Measurements from ENCODE around the gene RGS10. TPM values are rescaled to one million over a fixed set of nuclear protein-coding genes. Genes with fewer than 3 reads are reported as not detected.

The RGS10 gene
- total RNA-seq, 1 experiment from 2014 or later, result 10.6 TPM

GRCh38 chr10:119452396-119452795 lies 90.1 kb downstream of the RGS10 start:
- no CpG with 5 or more reads among the region's 14 CpGs for WGBS (ENCODE audit: extremely low coverage, insufficient read length, low lambda C conversion rate)

More at GRCh38 chr10:119452396-119452795, 90.1 kb downstream of the RGS10 start:
- peaks cover 24 to 39% of the 10 kb centered on the region in 2 experiments for H3K4me1 Mint-ChIP-seq
- H2BK20ac ChIP-seq (ENCODE audit: low read depth, low read length, poor library complexity, severe bottlenecking), result no peak overlapping the region
- H4K91ac ChIP-seq (ENCODE audit: insufficient read length, low read depth, low read length), result no peak overlapping the region
- H3K27ac ChIP-seq (ENCODE audit: insufficient read length, low read depth, low read length), result no peak overlapping the region
- H3K56ac ChIP-seq (ENCODE audit: insufficient read length, low read depth, low read length), result no peak overlapping the region
- H4K20me1 ChIP-seq (ENCODE audit: control insufficient read depth, insufficient read depth, insufficient read length), result no peaks in the 10 kb centered on the region
- H3K18ac ChIP-seq (ENCODE audit: insufficient read length, low read depth, low read length), result no peak overlapping the region
- H3K27me3 Mint-ChIP-seq (ENCODE audit: low read depth), result peaks cover 6% of the 10 kb centered on the region
- no peaks in the 10 kb centered on the region for H3K9me3 ChIP-seq (ENCODE audit: control insufficient read depth, low read depth, low read length)
- no peak overlapping the region for H2AK5ac ChIP-seq (ENCODE audit: insufficient read length, low read length)
- H2BK15ac ChIP-seq (ENCODE audit: low read depth, low read length), result no peak overlapping the region
- H3K79me1 ChIP-seq (ENCODE audit: insufficient read depth, low read depth, low read length, poor library complexity, severe bottlenecking), result no peaks in the 10 kb centered on the region
- H3K9me3 Mint-ChIP-seq, result no peaks in the 10 kb centered on the region
- no peaks in the 10 kb centered on the region for H3K23me2 ChIP-seq (ENCODE audit: insufficient read length, low read depth, low read length, poor library complexity, severe bottlenecking)
- H4K8ac ChIP-seq (replicated peaks; ENCODE audit: insufficient read length, low read depth, low read length), result no peak overlapping the region
- H3K4me1 ChIP-seq (ENCODE audit: insufficient read depth, low read length), result no peaks in the 10 kb centered on the region
- no peaks in the 10 kb centered on the region; a peak in 1 of 7 replicates for H3K36me3 Mint-ChIP-seq (ENCODE audit: insufficient read depth in 1 of 3, low read depth in 3 of 3)
- no peak overlapping the region for H3K4ac ChIP-seq (ENCODE audit: low read depth, low read length)
- H3K4me2 ChIP-seq (ENCODE audit: insufficient read depth, insufficient read length, low read length), result no peak overlapping the region
- no peak for DNase-seq
- H2BK5ac ChIP-seq (ENCODE audit: insufficient read length, low read length), result no peak overlapping the region
- no peaks in the 10 kb centered on the region for H3K27me3 ChIP-seq (ENCODE audit: insufficient read depth, low read length)
- H3K14ac ChIP-seq (ENCODE audit: insufficient read depth, low read length), result no peak overlapping the region
- H2BK120ac ChIP-seq (ENCODE audit: low read depth, low read length, poor library complexity, severe bottlenecking), result no peak overlapping the region
- no peak overlapping the region for H3K4me3 Mint-ChIP-seq
- H2BK12ac ChIP-seq (ENCODE audit: insufficient read length, low read depth, low read length), result no peak overlapping the region
- no peaks in the 10 kb centered on the region for H3K79me2 ChIP-seq (ENCODE audit: insufficient read depth, low read length)
- H3K27ac Mint-ChIP-seq, result no peak overlapping the region; a peak in 1 of 7 replicates
- no peak overlapping the region for H3K23ac ChIP-seq (ENCODE audit: insufficient read length, low read depth, low read length)
- TF ChIP-seq CTCF (conservative IDR thresholded peaks at IDR 0.05), result no peak
- no peak overlapping the region for H3T11ph ChIP-seq (ENCODE audit: low read length)
- H3K9ac ChIP-seq (ENCODE audit: extremely low read depth, insufficient read length, low read length), result no peak overlapping the region
- H2AFZ ChIP-seq (ENCODE audit: low read length), result no peak overlapping the region
- H4K5ac ChIP-seq (ENCODE audit: insufficient read length, low read depth, low read length), result no peak overlapping the region
